GM21447 (cell line): Measurements from ENCODE around the gene SLC8A2.

Source experiments
- ATAC-seq: cut with Tn5 transposase; IDR thresholded peaks from one replicate; pipeline ENCODE4 v1.9.1; 2021; ENCODE audit not compliant: unreplicated experiment

SLC8A2 gene

GRCh38 chr19:47432091-47432490 lies 39.6 kb downstream of the SLC8A2 start:
- ATAC-seq, result no peak

- no peak for ATAC-seq
These were observed 41.5 kb downstream of the SLC8A2 start for GRCh38 chr19:47430041-47430802.

- ATAC-seq, result no peak
These were observed 42.4 kb downstream of the SLC8A2 start for GRCh38 chr19:47429140-47429793.

- no peak for ATAC-seq
These were observed 43.4 kb downstream of the SLC8A2 start for GRCh38 chr19:47428177-47428894.

- ATAC-seq, result no peak
These were observed 44.2 kb downstream of the SLC8A2 start for GRCh38 chr19:47427241-47428176.

GRCh38 chr19:47423203-47423882 lies 48.4 kb downstream of the SLC8A2 start:
- ATAC-seq, result no peak

GRCh38 chr19:47422417-47423163 lies 49.1 kb downstream of the SLC8A2 start:
- no peak for ATAC-seq

- ATAC-seq, result no peak
These were observed 49.8 kb downstream of the SLC8A2 start for GRCh38 chr19:47421844-47422395.

- ATAC-seq, result no peak
These were observed 50.4 kb downstream of the SLC8A2 start for GRCh38 chr19:47421244-47421786.

- ATAC-seq, result no peak
These were observed 51.9 kb downstream of the SLC8A2 start for GRCh38 chr19:47419789-47420188.

- ATAC-seq, result no peak
These were observed 52.5 kb downstream of the SLC8A2 start, which contains the start of gene MEIS3 for GRCh38 chr19:47419030-47419783. Gene MEIS3, minus strand, starts transcription at chr19:47419527. Its CDS starts 446 bp downstream, at chr19:47419081.

- ATAC-seq, result no peak
These were observed 53.0 kb downstream of the SLC8A2 start for GRCh38 chr19:47418692-47419029.

- ATAC-seq, result no peak
These were observed 53.7 kb downstream of the SLC8A2 start for GRCh38 chr19:47417746-47418691.

- no peak for ATAC-seq
These were observed 54.5 kb downstream of the SLC8A2 start for GRCh38 chr19:47417107-47417745.

GRCh38 chr19:47416643-47416985 lies 55.1 kb downstream of the SLC8A2 start:
- ATAC-seq, result no peak

GRCh38 chr19:47415953-47416642 lies 55.6 kb downstream of the SLC8A2 start:
- ATAC-seq, result no peak
